ENCODE results near the gene KATNIP.

GRCh38 chr16:27516365-27516764 lies 33.6 kb upstream of the KATNIP start:
- TF ChIP-seq, protein P1, sequence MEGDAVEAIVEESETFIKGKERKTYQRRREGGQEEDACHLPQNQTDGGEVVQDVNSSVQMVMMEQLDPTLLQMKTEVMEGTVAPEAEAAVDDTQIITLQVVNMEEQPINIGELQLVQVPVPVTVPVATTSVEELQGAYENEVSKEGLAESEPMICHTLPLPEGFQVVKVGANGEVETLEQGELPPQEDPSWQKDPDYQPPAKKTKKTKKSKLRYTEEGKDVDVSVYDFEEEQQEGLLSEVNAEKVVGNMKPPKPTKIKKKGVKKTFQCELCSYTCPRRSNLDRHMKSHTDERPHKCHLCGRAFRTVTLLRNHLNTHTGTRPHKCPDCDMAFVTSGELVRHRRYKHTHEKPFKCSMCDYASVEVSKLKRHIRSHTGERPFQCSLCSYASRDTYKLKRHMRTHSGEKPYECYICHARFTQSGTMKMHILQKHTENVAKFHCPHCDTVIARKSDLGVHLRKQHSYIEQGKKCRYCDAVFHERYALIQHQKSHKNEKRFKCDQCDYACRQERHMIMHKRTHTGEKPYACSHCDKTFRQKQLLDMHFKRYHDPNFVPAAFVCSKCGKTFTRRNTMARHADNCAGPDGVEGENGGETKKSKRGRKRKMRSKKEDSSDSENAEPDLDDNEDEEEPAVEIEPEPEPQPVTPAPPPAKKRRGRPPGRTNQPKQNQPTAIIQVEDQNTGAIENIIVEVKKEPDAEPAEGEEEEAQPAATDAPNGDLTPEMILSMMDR (conservative IDR thresholded peaks at IDR 0.05 in 1 of 2, IDR thresholded peaks at IDR 0.05 in 1 of 2; ENCODE audit: extremely low read depth in 1 of 2, insufficient read depth in 1 of 2, low read depth in 1 of 2, low read length in 2 of 2), result no peak
- TF ChIP-seq EZH2 (IDR thresholded peaks at IDR 0.05; ENCODE audit: borderline replicate concordance, low read length), result no peak
